ENCODE measurements around the gene ZMYND11.

DNA sequence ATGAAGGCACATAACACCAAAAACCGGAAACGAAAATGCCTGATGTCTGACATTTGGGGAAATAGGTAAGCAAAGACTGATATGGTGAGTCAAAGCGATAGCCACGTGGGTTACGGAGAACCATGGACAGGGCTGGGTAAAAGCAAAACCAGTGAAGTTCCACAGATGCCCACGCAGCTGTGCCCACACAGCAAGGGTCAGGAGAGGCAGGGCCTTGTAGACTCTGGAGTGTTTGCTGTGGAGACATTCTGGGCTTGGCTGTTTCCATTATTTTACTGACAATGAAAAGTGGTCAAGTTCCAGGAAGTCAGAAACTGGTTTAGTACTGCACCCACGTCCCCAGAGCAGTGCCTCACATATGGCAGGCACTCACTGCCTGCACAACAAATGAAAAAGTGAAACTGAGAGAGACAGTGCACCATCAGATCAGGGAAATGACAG lies 148.7 kb downstream of the ZMYND11 start:
- TF ChIP-seq, protein P1, sequence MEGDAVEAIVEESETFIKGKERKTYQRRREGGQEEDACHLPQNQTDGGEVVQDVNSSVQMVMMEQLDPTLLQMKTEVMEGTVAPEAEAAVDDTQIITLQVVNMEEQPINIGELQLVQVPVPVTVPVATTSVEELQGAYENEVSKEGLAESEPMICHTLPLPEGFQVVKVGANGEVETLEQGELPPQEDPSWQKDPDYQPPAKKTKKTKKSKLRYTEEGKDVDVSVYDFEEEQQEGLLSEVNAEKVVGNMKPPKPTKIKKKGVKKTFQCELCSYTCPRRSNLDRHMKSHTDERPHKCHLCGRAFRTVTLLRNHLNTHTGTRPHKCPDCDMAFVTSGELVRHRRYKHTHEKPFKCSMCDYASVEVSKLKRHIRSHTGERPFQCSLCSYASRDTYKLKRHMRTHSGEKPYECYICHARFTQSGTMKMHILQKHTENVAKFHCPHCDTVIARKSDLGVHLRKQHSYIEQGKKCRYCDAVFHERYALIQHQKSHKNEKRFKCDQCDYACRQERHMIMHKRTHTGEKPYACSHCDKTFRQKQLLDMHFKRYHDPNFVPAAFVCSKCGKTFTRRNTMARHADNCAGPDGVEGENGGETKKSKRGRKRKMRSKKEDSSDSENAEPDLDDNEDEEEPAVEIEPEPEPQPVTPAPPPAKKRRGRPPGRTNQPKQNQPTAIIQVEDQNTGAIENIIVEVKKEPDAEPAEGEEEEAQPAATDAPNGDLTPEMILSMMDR (IDR thresholded peaks at IDR 0.05; ENCODE audit: poor library complexity), result no peak
- TF ChIP-seq EZH2 (IDR thresholded peaks at IDR 0.05; ENCODE audit: borderline replicate concordance), result no peak
- TF ChIP-seq EZH2phosphoT487 (IDR thresholded peaks at IDR 0.05; ENCODE audit: low read depth, severe bottlenecking, unreplicated experiment), result no peak

Measured in hepatocyte (in vitro differentiated cells).